NCI-H1105 treated with DMSO at 0.1 percent for 48 hours (cell line): ENCODE data around the gene RAPGEF3.

ENCODE experiments used
- DNase-seq: peaks from one replicate; lab custom pipeline; 2025; lab: John Stamatoyannopoulos, UW

RAPGEF3 gene

GRCh38 chr12:47718531-47718930 lies 40.1 kb downstream of the RAPGEF3 start:
- no peak for DNase-seq

GRCh38 chr12:47717443-47718193 lies 41.1 kb downstream of the RAPGEF3 start:
- DNase-seq, result peak; percentile 10

GRCh38 chr12:47717046-47717442 lies 41.6 kb downstream of the RAPGEF3 start:
- DNase-seq, result no peak

GRCh38 chr12:47715877-47716548 lies 42.7 kb downstream of the RAPGEF3 start:
- no peak for DNase-seq

- DNase-seq, result peak; percentile 81
Observed at GRCh38 chr12:47715393-47715876, 43.2 kb downstream of the RAPGEF3 start.

- no peak for DNase-seq
Observed at GRCh38 chr12:47714826-47715386, 43.8 kb downstream of the RAPGEF3 start.

- no peak for DNase-seq
Observed at GRCh38 chr12:47712171-47712570, 46.5 kb downstream of the RAPGEF3 start.

- no peak for DNase-seq
Observed at GRCh38 chr12:47711448-47711847, 47.2 kb downstream of the RAPGEF3 start.

- no peak for DNase-seq
Observed at GRCh38 chr12:47710278-47710677, 48.4 kb downstream of the RAPGEF3 start.

GRCh38 chr12:47709671-47710070 lies 49.0 kb downstream of the RAPGEF3 start:
- no peak for DNase-seq

- DNase-seq, result no peak
Observed at GRCh38 chr12:47709237-47709636, 49.4 kb downstream of the RAPGEF3 start.

GRCh38 chr12:47707905-47708543 lies 50.7 kb downstream of the RAPGEF3 start:
- no peak for DNase-seq

GRCh38 chr12:47707355-47707754 lies 51.3 kb downstream of the RAPGEF3 start:
- no peak for DNase-seq

- peak; percentile 90 for DNase-seq
Observed at GRCh38 chr12:47705566-47706425, 52.9 kb downstream of the RAPGEF3 start, which contains the start of gene RPAP3. Gene RPAP3 (minus strand): TSS chr12:47706030. CDS start chr12:47702840, 3,190 bp downstream.

GRCh38 chr12:47705229-47705565 lies 53.5 kb downstream of the RAPGEF3 start:
- DNase-seq, result no peak

- DNase-seq, result no peak
Observed at GRCh38 chr12:47704719-47705118, 54.0 kb downstream of the RAPGEF3 start.

GRCh38 chr12:47700263-47700662 lies 58.4 kb downstream of the RAPGEF3 start:
- DNase-seq, result no peak

GRCh38 chr12:47698631-47699030 lies 60.0 kb downstream of the RAPGEF3 start:
- no peak for DNase-seq

GRCh38 chr12:47698055-47698454 lies 60.6 kb downstream of the RAPGEF3 start:
- no peak for DNase-seq

GRCh38 chr12:47689215-47689614 lies 69.5 kb downstream of the RAPGEF3 start:
- no peak for DNase-seq

- DNase-seq, result no peak
Observed at GRCh38 chr12:47687636-47688035, 71.0 kb downstream of the RAPGEF3 start.
